ENCODE data around the gene TM7SF2.

TM7SF2 gene

GRCh38 chr11:65135633-65136145 lies 24.0 kb downstream of the TM7SF2 start:
- peak overlapping the region; percentile 84 for H3K4me3 ChIP-seq (ENCODE audit: low read length, poor library complexity, severe bottlenecking)
- peak overlapping the region; percentile 88 for H3K9ac ChIP-seq (ENCODE audit: low read depth, low read length, poor library complexity, severe bottlenecking)
- no peaks in the 10 kb centered on the region for H3F3A ChIP-seq (ENCODE audit: low read depth)
- no peaks in the 10 kb centered on the region for H3K27me3 ChIP-seq (ENCODE audit: insufficient read depth, low read length, poor library complexity, severe bottlenecking)
- peaks cover 8% of the 10 kb centered on the region; the same call in 1 of the 2 replicates for H3K36me3 ChIP-seq (ENCODE audit: insufficient read depth, low read length)
- peak overlapping the region; percentile 92; the same call in 1 of the 2 replicates for H2AFZ ChIP-seq (ENCODE audit: low read length)
- peaks cover 24% of the 10 kb centered on the region for H3K4me1 ChIP-seq (ENCODE audit: insufficient read depth, low read length, poor library complexity, severe bottlenecking)
- peaks cover 26% of the 10 kb centered on the region for H3K79me2 ChIP-seq (ENCODE audit: insufficient read depth, low read length)
- no peaks in the 10 kb centered on the region for H3K9me2 ChIP-seq (replicated peaks; ENCODE audit: low read depth, low read length)
- H3K4me2 ChIP-seq (ENCODE audit: low read depth, low read length, poor library complexity, severe bottlenecking), result peak overlapping the region; percentile 98
- TF ChIP-seq EZH2phosphoT487 (IDR thresholded peaks at IDR 0.05; ENCODE audit: borderline replicate concordance) (no peak), CTCF (conservative IDR thresholded peaks at IDR 0.05; ENCODE audit: low read length) (no peak)
- H4K20me1 ChIP-seq (ENCODE audit: insufficient read depth, low read length, poor library complexity, severe bottlenecking), result peaks cover 21% of the 10 kb centered on the region
- H3K9me3 ChIP-seq (ENCODE audit: insufficient read depth, low read depth, low read length), result no peaks in the 10 kb centered on the region

- no peaks in the 10 kb centered on the region for H3K9me2 ChIP-seq (replicated peaks; ENCODE audit: low read depth, low read length)
- H3K4me1 ChIP-seq (ENCODE audit: insufficient read depth, low read length, poor library complexity, severe bottlenecking), result peaks cover 24% of the 10 kb centered on the region
- TF ChIP-seq EZH2phosphoT487 (IDR thresholded peaks at IDR 0.05; ENCODE audit: borderline replicate concordance) (no peak), CTCF (conservative IDR thresholded peaks at IDR 0.05; ENCODE audit: low read length) (no peak)
- no peaks in the 10 kb centered on the region for H3K27me3 ChIP-seq (ENCODE audit: insufficient read depth, low read length, poor library complexity, severe bottlenecking)
- H3K4me2 ChIP-seq (ENCODE audit: low read depth, low read length, poor library complexity, severe bottlenecking), result no peak overlapping the region
- no peaks in the 10 kb centered on the region for H3K9me3 ChIP-seq (ENCODE audit: insufficient read depth, low read depth, low read length)
- peaks cover 21% of the 10 kb centered on the region for H4K20me1 ChIP-seq (ENCODE audit: insufficient read depth, low read length, poor library complexity, severe bottlenecking)
- H3K36me3 ChIP-seq (ENCODE audit: insufficient read depth, low read length), result no peaks in the 10 kb centered on the region; the same call in 1 of the 2 replicates
- no peak overlapping the region for H3K9ac ChIP-seq (ENCODE audit: low read depth, low read length, poor library complexity, severe bottlenecking)
- H3F3A ChIP-seq (ENCODE audit: low read depth), result no peaks in the 10 kb centered on the region
- no peak overlapping the region for H2AFZ ChIP-seq (ENCODE audit: low read length)
- no peak overlapping the region for H3K4me3 ChIP-seq (ENCODE audit: low read length, poor library complexity, severe bottlenecking)
- H3K79me2 ChIP-seq (ENCODE audit: insufficient read depth, low read length), result peaks cover 26% of the 10 kb centered on the region
Measured at GRCh38 chr11:65136515-65137096, 24.9 kb downstream of the TM7SF2 start.

GRCh38 chr11:65141896-65142494 lies 30.3 kb downstream of the TM7SF2 start:
- no peaks in the 10 kb centered on the region for H3K4me1 ChIP-seq (ENCODE audit: insufficient read depth, low read length, poor library complexity, severe bottlenecking)
- H3K4me2 ChIP-seq (ENCODE audit: low read depth, low read length, poor library complexity, severe bottlenecking), result no peak overlapping the region
- H3K9me3 ChIP-seq (ENCODE audit: insufficient read depth, low read depth, low read length), result no peaks in the 10 kb centered on the region
- H2AFZ ChIP-seq (ENCODE audit: low read length), result no peak overlapping the region
- TF ChIP-seq EZH2phosphoT487 (IDR thresholded peaks at IDR 0.05; ENCODE audit: borderline replicate concordance) (no peak), CTCF (conservative IDR thresholded peaks at IDR 0.05; ENCODE audit: low read length) (no peak)
- H3F3A ChIP-seq (ENCODE audit: low read depth), result no peaks in the 10 kb centered on the region
- H4K20me1 ChIP-seq (ENCODE audit: insufficient read depth, low read length, poor library complexity, severe bottlenecking), result no peaks in the 10 kb centered on the region
- no peak overlapping the region for H3K4me3 ChIP-seq (ENCODE audit: low read length, poor library complexity, severe bottlenecking)
- no peaks in the 10 kb centered on the region for H3K9me2 ChIP-seq (replicated peaks; ENCODE audit: low read depth, low read length)
- no peak overlapping the region for H3K9ac ChIP-seq (ENCODE audit: low read depth, low read length, poor library complexity, severe bottlenecking)
- H3K36me3 ChIP-seq (ENCODE audit: insufficient read depth, low read length), result no peaks in the 10 kb centered on the region
- H3K27me3 ChIP-seq (ENCODE audit: insufficient read depth, low read length, poor library complexity, severe bottlenecking), result no peaks in the 10 kb centered on the region
- no peaks in the 10 kb centered on the region for H3K79me2 ChIP-seq (ENCODE audit: insufficient read depth, low read length)
